Endothelial cell of umbilical vein (primary cell): ENCODE results near the gene NARS2. TPM values are rescaled to one million over a fixed set of nuclear protein-coding genes. Genes with fewer than 3 reads are reported as not detected.

Source experiments
- BruUV-seq: library from RNA; stranded (reverse); fragments of 400-500 nt; replicated peaks from 2 replicates; lab custom pipeline; 2021; lab: Mats Ljungman, UMichigan
- CTCF ChIA-PET: fragments of 300-600, 350-600 bp; sonication (Branson Sonifier 250); formaldehyde crosslinking; loops from one replicate; lab custom pipeline; 2021; ENCODE audit warnings: antibody characterized with exemption, inconsistent platforms; lab: Charles Lee
- POLR2A ChIA-PET: fragments of 300-600, 350-600 bp; sonication (Branson Sonifier 250); formaldehyde crosslinking; loops from one replicate; lab custom pipeline; 2021; ENCODE audit warnings: antibody characterized with exemption, inconsistent platforms; lab: Charles Lee
- DNase-seq: peaks from one replicate; pipeline ENCODE4 v3.0.0-alpha.2; 2011; ENCODE audit warnings: low read depth, low spot score
- FAIRE-seq: peaks from 2 replicates; lab custom pipeline; 2011; peaks lifted over from hg19 to GRCh38; lab: Jason Lieb, UNC
- H2AFZ ChIP-seq: 2 replicates; pipeline ENCODE4 v1.6.0; 2012; ENCODE audit warnings: low read depth, low read length, control low read depth, inconsistent platforms
- H3K27ac ChIP-seq: 2 replicates; pipeline ENCODE4 v1.5.1; 2011; ENCODE audit warnings: low read depth, mild to moderate bottlenecking, control low read depth, low read length, moderate library complexity; ENCODE audit not compliant: insufficient read depth
- H3K27me3 ChIP-seq, 2 experiments: 2 replicates each; pipeline versions ENCODE4 v1.6.0 to v1.6.1; 2011; ENCODE audit warnings: low read length in 2 of 2, mixed read lengths in 1 of 2; ENCODE audit not compliant: control insufficient read depth in 2 of 2, insufficient read depth in 2 of 2
- H3K36me3 ChIP-seq, 2 experiments: 2 replicates in 1 of 2; 3 replicates in 1 of 2; pipeline ENCODE4 v1.5.1; 2011; ENCODE audit warnings: low read length in 2 of 2, mild to moderate bottlenecking in 1 of 2, moderate library complexity in 1 of 2; ENCODE audit not compliant: control insufficient read depth in 2 of 2, insufficient read depth in 2 of 2; ENCODE audit errors: extremely low read depth in 1 of 2
- H3K4me1 ChIP-seq: 3 replicates; pipeline ENCODE4 v1.5.1; 2011; ENCODE audit warnings: mild to moderate bottlenecking, low read length; ENCODE audit not compliant: control insufficient read depth, insufficient read depth; ENCODE audit errors: extremely low read depth
- H3K4me2 ChIP-seq: 2 replicates; pipeline ENCODE4 v1.6.1; 2011; ENCODE audit warnings: low read length, control low read depth, mixed read lengths; ENCODE audit not compliant: insufficient read depth
- H3K4me3 ChIP-seq, 3 experiments: fragments of 200-600 bp in 1 of 3; sonication (generic), shearing (Covaris generic) in 1 of 3; replicated peaks in 1 of 3; 2 replicates each; pipeline ENCODE4 v1.5.1; 2011 to 2016; ENCODE audit warnings: control low read depth in 3 of 3, low read length in 3 of 3, mild to moderate bottlenecking in 2 of 3, inconsistent platforms in 1 of 3, low read depth in 1 of 3, moderate library complexity in 1 of 3; ENCODE audit not compliant: insufficient read depth in 1 of 3
- H3K79me2 ChIP-seq: 2 replicates; pipeline ENCODE4 v1.6.0; 2012; ENCODE audit warnings: low read length, inconsistent platforms; ENCODE audit not compliant: control insufficient read depth, insufficient read depth
- H3K9ac ChIP-seq: replicated peaks from 2 replicates; pipeline ENCODE3; 2011; ENCODE audit warnings: low read length, control low read depth; ENCODE audit not compliant: insufficient read depth; ENCODE audit errors: extremely low read depth
- H3K9me1 ChIP-seq: replicated peaks from 3 replicates; pipeline ENCODE4 v1.6.0; 2011; ENCODE audit warnings: mild to moderate bottlenecking, low read length; ENCODE audit not compliant: control insufficient read depth, insufficient read depth; ENCODE audit errors: extremely low read depth
- H3K9me3 ChIP-seq: replicated peaks from 2 replicates; pipeline ENCODE4 v1.5.1; 2012; ENCODE audit warnings: low read length, inconsistent platforms; ENCODE audit not compliant: control insufficient read depth, insufficient read depth
- H4K20me1 ChIP-seq: replicated peaks from 2 replicates; pipeline ENCODE3; 2011; ENCODE audit warnings: mild to moderate bottlenecking, low read length; ENCODE audit not compliant: control insufficient read depth, insufficient read depth; ENCODE audit errors: extremely low read depth
- EZH2 ChIP-seq: IDR thresholded peaks from 2 replicates; pipeline ENCODE4 v1.6.1; 2012; ENCODE audit warnings: borderline replicate concordance, low read depth, mild to moderate bottlenecking, moderate library complexity, low read length, inconsistent platforms; ENCODE audit not compliant: severe bottlenecking
- FOS ChIP-seq: IDR thresholded peaks from 2 replicates; pipeline ENCODE4 v1.6.1; 2011; ENCODE audit warnings: mild to moderate bottlenecking, low read length, moderate library complexity, borderline replicate concordance; ENCODE audit not compliant: insufficient read depth
- GATA2 ChIP-seq: IDR thresholded peaks from 2 replicates; pipeline ENCODE4 v1.7.0; 2011; ENCODE audit warnings: low read depth, mild to moderate bottlenecking, moderate library complexity, mixed read lengths, low read length; ENCODE audit not compliant: insufficient read length, insufficient read depth
- JUN ChIP-seq: IDR thresholded peaks from 2 replicates; pipeline ENCODE4 v1.6.1; 2011; ENCODE audit warnings: borderline replicate concordance, low read depth; ENCODE audit not compliant: insufficient read length, insufficient read depth
- MYC ChIP-seq: IDR thresholded peaks from one replicate; pipeline ENCODE4 v1.6.1; 2011; ENCODE audit warnings: mild to moderate bottlenecking, low read depth, low read length
- POLR2A ChIP-seq: IDR thresholded peaks from 2 replicates; pipeline ENCODE4 v1.6.1; 2012; ENCODE audit warnings: low read depth, mild to moderate bottlenecking, control low read depth, low read length
- POLR2AphosphoS5 ChIP-seq: IDR thresholded peaks from 2 replicates; pipeline ENCODE4 v1.6.1; 2012; ENCODE audit warnings: low read depth, mild to moderate bottlenecking, control low read depth, low read length, moderate library complexity; ENCODE audit not compliant: insufficient read depth
- dilution Hi-C: fragments of 300-500 bp; cut with MboI; formaldehyde crosslinking; loops from one replicate; pipeline ENCODE4 v1.15.0; 2019; ENCODE audit warnings: low sequenced_read_pairs; ENCODE audit not compliant: extremely low pct_ligation_motif_present
- intact Hi-C: fragments of 100-400 bp; cut with micrococcal nuclease; formaldehyde crosslinking; loops from one replicate; pipeline ENCODE4 v1.10.0; 2022
- polyA plus RNA-seq, 4 experiments: library from polyadenylated mRNA; depleted of rRNA in 3 of 4; stranded (reverse) in 3 of 4; unstranded in 1 of 4; fragments of >200 nt; gene quantifications; 2 replicates each; pipeline versions ENCODE4 v1.2.1 to v1.2.3, GENCODE V29; 2011 to 2012; ENCODE audit warnings: missing spikeins in 1 of 4
- total RNA-seq: library from RNA; stranded (reverse); gene quantifications from 2 replicates; pipeline ENCODE4 v1.2.3, GENCODE V29; 2021
- TF ChIP-seq, protein P1 (sequence below): IDR thresholded peaks from 2 replicates; pipeline ENCODE4 v1.6.1; 2011; ENCODE audit not compliant: insufficient read depth, insufficient read length
- TF ChIP-seq, protein P2 (sequence below), 2 donors: IDR thresholded peaks; 1 replicate in 1 of 2; 2 replicates in 1 of 2; pipeline ENCODE4 v1.5.1; 2011; ENCODE audit warnings: low read length in 2 of 2, mild to moderate bottlenecking in 2 of 2, moderate library complexity in 2 of 2, control low read depth in 1 of 2, inconsistent platforms in 1 of 2, low read depth in 1 of 2; ENCODE audit not compliant: insufficient read depth in 1 of 2; ENCODE audit errors: extremely low read depth in 1 of 2

NARS2 gene
- total and polyA plus RNA-seq, 2 donors (not counting 3 experiments of a cell fraction or from before 2014, with no cell fraction given), result 6.9 to 16.7 TPM

GRCh38 chr11:78420255-78420764, 154.4 kb downstream of the NARS2 start:
- FAIRE-seq, result peak; percentile 83
- CTCF ChIA-PET, result interaction anchor here (0.8 to 8.8 kb wide), 9 partner anchors 9 to 201 kb away, joined by 3 to 190 read pairs (median 6); no protein-coding TSS in a partner anchor

More at GRCh38 chr11:78420255-78420764, 154.4 kb downstream of the NARS2 start:
- Histone ChIP-seq H3K27me3 (no peaks in the 10 kb centered on the region), H3K9me3 (no peaks in the 10 kb centered on the region), H3K9me1 (no peaks in the 10 kb centered on the region), H3K79me2 (peaks cover 4% of the 10 kb centered on the region), H3K4me1 (peaks cover 53% of the 10 kb centered on the region), H3K9ac (no peak overlapping the region), H3K4me3 (no peak overlapping the region), H4K20me1 (no peaks in the 10 kb centered on the region), H3K36me3 (no peaks in the 10 kb centered on the region), H2AFZ (peak overlapping the region; percentile 24), H3K27ac (peak overlapping the region; percentile 83), H3K4me2 (peak overlapping the region; percentile 33)
- TF ChIP-seq, protein P1, sequence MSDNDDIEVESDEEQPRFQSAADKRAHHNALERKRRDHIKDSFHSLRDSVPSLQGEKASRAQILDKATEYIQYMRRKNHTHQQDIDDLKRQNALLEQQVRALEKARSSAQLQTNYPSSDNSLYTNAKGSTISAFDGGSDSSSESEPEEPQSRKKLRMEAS, result no peak
- TF ChIP-seq POLR2A (no peak), EZH2 (no peak), JUN (no peak), GATA2 (peak; percentile 81), MYC (no peak), FOS (peak; percentile 60), POLR2AphosphoS5 (peak; percentile 61)
- TF ChIP-seq, protein P2, sequence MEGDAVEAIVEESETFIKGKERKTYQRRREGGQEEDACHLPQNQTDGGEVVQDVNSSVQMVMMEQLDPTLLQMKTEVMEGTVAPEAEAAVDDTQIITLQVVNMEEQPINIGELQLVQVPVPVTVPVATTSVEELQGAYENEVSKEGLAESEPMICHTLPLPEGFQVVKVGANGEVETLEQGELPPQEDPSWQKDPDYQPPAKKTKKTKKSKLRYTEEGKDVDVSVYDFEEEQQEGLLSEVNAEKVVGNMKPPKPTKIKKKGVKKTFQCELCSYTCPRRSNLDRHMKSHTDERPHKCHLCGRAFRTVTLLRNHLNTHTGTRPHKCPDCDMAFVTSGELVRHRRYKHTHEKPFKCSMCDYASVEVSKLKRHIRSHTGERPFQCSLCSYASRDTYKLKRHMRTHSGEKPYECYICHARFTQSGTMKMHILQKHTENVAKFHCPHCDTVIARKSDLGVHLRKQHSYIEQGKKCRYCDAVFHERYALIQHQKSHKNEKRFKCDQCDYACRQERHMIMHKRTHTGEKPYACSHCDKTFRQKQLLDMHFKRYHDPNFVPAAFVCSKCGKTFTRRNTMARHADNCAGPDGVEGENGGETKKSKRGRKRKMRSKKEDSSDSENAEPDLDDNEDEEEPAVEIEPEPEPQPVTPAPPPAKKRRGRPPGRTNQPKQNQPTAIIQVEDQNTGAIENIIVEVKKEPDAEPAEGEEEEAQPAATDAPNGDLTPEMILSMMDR (IDR thresholded peaks at IDR 0.05; ENCODE audit: extremely low read depth in 1 of 2, insufficient read depth in 1 of 2, low read depth in 1 of 2, low read length in 2 of 2), result peak; percentile 69 to 74
- dilution Hi-C loops (no loop called here), intact Hi-C loops (loop anchor here (1.0 kb wide), 1 partner anchor 192 kb away; no protein-coding TSS in a partner anchor)
- peak; percentile 90 for DNase-seq
- POLR2A ChIA-PET, result interaction anchor here (0.6 kb wide), 1 partner anchor 12 kb away, joined by 4 read pairs; no protein-coding TSS in a partner anchor
- BruUV-seq, result no TSS peak
